HG02938 (cell line): ENCODE measurements around the gene MDM1.

Experiments
- ATAC-seq: cut with Tn5 transposase; IDR thresholded peaks from one replicate; pipeline ENCODE4 v1.9.1; 2021; ENCODE audit warnings: mild to moderate bottlenecking, moderate library complexity; ENCODE audit not compliant: unreplicated experiment

The MDM1 gene, protein sequence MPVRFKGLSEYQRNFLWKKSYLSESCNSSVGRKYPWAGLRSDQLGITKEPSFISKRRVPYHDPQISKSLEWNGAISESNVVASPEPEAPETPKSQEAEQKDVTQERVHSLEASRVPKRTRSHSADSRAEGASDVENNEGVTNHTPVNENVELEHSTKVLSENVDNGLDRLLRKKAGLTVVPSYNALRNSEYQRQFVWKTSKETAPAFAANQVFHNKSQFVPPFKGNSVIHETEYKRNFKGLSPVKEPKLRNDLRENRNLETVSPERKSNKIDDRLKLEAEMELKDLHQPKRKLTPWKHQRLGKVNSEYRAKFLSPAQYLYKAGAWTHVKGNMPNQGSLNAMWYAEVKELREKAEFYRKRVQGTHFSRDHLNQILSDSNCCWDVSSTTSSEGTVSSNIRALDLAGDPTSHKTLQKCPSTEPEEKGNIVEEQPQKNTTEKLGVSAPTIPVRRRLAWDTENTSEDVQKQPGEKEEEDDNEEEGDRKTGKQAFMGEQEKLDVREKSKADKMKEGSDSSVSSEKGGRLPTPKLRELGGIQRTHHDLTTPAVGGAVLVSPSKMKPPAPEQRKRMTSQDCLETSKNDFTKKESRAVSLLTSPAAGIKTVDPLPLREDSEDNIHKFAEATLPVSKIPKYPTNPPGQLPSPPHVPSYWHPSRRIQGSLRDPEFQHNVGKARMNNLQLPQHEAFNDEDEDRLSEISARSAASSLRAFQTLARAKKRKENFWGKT

DNA sequence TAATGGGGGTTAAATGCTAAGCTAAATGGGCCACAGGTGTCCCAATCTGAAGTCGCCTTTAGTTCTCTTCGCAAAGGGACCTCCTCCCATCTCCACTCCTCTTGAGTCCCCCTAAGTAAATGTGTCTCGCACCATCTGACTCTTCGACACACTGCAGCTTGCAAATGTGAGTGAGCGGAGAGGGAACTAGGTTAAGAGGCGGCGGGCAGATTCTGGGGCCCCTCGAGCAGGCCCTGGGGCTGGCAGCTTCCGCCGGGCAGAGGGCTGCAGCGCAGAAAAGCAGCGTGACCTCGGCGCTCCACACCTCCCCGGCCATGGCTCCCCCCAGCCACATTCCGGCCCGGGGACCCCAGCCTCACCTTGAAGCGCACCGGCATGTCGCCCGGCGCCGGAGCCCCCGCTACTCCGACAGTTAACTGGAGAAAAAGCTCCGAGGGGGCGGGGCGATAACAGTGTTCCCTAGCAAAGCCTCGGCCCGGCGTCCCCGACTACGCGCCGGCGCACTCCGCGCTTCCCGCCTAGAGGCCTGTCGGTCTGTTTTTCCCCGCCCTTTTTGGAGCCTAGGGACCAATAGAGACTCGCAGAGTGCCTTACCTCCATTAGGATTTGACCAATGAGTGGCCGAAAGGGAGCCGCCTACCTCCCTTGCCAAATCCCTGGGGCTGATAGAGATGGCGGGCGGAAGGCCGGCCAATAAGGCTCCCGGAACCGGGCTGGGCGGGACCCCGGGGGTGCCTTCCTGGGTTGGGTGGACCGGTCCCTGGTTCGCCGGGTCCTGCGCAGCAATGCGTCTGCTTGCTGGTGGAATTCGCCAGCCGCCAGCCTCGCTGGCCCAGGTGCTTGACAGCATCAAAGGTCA, at the start of gene MDM1:
TSS of gene MDM1 (minus strand) at position 494 of the 859 bp plus-strand sequence. CDS start at position 377, 117 bp downstream.
- ATAC-seq, result peak; percentile 99

DNA sequence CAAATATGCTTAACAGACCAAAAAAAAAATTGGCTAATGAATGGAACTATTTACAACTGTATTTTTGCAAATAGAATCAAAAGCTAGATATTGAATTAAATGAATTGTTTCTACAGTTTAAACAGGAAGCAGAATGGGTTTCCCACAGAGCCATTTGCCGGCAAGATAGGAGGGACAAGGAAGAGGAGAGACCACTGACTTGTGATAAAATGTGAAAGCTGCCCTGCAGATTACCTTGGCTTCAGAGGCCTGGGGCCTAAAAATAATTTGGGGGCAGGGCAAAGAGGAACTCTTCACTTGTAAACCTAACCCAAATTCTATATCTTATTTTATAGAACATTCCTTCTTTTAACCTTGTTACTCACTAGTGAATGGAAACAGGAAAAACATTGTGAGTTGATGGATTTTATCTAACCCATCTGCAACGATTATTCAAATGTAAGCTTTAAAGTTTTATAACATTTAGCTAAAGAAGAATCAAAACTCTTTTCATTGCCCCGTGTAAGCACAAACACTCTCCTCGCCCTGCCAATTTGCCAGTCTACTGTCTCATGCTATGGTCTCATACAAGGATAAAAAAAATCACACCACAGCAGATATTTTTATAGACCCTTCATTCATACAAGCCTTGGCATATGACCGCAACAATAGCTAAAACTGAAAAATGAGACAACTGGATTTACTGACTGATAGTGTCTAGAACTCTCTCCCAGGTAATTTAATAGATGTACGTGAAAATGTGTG, 49.5 kb upstream of the MDM1 start:
- ATAC-seq, result no peak

DNA sequence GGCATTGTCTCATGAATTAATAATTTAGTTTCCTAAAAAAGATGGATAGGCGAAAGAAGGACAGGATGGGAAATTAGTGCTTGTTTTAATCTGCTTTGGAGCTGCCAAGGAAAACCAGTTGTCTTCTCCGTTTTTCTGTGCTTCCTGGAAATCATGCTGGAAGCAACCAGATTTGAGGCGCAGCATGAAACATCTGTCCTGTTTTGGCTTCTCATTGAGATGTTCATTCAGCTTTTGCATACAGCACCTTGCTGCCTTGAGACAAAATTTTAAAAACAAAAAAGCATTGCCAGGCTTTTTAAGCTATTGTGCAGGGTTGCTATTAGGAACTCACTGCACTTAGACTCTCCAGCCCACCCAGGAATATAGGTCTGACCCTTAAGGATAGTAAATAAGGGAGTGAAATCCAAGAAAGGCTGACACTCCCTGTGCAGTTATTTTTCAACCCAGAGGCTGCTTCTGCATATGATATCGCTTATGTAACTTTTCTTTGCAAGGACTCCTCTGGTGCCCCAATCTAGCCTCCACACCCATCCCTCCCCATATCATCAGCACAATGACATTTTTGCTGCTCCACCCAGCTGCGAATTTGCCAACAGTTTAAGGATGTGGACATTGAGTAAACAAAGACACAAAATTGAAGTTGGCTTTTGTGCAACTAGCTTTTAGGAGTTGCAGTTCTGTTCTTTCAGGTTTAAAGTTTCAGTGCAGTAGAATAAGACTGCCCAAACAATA, 46.9 kb upstream of the MDM1 start:
- ATAC-seq, result no peak

DNA sequence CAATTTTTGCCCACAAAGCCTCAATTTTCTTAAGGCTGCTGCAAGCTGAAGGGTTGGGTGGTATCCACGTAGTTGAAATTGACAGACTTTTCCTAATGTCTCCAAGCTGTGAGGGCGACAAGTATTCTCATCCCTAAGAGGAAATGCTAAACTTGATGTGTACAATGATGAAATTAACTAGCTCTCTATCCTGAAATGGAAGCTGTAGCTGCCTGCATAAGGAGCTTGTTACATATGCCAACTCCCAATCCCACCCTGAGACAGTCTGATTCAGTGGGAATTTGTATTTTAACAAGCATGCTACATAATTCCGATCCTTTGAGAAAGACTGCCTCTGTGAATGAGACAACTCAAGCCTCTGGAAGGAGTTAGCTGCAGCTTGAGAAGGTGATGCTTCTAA, 45.7 kb upstream of the MDM1 start:
- ATAC-seq, result no peak

DNA sequence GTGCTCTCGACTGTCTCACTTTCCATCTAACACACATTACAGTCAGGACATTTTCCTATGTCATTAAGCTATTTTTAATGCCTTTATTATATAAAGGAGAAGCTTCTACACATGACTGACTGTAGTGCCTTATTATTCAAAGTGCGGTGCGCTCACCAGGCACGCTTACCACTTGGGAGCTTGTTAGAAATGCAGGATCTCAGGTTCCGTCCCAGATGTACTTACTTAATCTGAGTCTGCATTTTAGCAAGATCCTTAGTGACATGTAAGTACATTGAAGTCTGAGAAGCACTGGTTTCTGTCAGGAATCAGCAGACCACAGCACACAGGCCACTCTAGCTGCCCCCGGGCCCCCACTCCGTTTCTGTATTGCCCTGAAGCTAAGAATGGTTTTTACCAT, 44.7 kb upstream of the MDM1 start:
- no peak for ATAC-seq

DNA sequence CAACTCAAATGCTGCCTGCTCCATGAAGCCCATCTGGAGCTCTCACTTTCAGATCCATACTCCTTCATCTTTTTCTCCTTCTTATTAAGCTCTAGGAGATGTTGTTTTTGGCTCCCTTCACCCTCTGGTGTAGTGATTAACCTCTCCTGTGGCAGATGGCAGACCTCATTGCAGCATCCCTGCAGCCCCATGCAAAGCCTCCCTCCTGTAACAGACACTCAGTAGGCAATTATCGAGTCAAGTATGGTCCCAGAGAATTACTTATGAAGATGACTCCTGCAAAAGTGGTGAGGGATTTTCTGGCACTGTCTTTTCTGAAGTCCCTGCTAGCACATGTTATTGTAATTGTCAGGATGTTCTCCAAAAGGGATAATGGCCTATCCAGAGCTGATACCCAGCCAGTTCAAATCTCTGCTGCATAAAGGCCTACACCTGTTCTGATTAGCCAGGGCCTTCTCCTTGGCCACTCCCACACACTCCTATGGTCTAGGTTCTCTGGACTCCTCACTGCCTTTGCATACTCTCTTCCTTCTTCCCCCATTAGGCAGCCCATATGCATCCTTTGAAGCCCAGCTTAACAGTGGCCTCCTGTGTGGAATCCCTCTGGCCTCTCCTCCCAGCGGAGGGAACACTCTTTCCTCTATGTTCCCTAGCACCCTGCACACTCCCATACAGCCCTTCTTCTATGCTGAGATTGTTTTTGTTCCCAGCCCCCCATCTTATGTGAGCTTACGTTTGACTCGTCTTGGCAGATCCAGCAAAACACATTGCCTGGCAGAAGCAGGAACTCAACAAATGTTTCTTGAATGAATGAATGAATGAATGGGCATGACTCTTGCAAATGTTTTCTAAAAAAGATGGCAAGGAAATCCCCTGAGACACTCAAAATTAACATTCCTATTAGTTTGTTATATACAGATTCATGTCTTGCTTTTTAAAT, 43.9 kb upstream of the MDM1 start:
- no peak for ATAC-seq

DNA sequence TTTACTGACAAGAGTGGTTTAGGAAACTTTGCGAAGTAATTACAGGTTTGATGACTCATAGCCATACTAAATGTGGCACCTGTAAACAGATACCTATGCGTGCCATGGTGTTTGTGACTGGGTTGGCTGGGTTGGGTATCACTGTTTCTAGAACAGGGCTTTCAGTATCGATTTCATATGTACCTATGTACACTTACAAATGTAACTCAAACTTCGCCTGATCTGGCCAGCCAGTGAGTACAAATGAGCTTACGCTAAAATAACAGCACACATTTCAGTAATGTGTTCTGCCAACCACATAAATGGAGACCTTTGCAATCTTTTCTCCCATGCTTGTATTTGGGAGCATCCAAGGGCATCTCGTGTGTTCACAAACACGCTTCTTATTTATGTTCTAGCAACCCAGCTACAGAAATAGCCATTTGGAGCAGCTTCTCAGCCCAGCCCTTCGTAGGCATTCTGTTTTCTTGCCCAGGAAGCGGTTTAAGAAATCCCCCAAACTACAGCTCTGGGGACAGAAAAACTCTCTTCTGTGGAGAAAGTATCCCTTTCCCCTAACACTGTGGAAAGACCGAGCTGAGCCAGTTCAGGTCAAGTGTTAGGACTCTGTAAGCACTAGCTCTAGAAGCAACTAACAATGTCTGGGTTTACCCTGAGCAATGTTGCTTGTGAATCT, 42.3 kb upstream of the MDM1 start:
- ATAC-seq, result peak; percentile 97

DNA sequence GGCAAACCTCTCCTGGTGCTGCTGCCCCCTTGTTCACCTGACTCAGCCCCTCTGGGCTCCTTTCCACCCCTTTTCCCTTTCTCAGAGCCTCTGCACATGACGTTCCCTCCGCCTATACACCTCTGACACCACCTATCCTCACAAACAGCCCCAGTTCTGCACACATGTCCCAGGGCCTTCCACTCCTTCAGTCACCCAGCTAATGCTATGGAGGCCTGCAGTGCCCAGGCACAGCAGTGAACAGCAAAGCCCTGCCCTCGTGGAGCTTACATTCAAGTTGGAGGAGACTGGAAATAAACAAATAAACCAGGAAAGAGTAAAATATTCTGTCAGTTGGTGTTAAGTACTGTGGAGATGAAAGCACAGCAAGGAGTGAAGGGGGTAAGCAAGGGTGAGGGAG, 38.5 kb upstream of the MDM1 start:
- ATAC-seq, result no peak

DNA sequence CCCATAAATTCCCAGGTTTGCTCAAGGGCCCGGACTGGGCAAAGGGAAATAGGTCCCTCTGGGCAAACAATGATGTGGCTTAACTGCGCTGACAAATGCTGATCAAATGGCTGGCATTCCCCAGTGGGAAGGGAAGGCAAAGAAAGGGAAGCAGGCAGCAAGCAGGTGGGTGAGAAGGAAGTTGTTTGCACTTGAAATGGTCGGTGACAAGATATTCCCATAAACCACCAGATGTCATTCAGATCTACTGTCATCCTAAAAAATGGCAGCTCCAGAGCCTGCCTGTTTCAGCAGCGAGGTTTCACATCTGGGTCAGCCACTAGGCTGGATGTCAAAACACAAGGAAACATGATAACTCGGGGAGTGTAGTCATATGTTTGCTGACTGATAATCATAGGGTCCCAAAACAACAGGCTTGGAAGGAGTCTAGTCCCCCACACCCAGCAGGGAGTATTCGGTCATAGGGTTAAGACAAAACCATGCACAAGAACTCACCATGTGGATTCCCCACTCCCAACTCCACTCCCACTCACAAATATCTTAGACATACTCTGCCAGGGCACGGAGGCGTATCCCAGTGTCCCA, 37.9 kb upstream of the MDM1 start:
- no peak for ATAC-seq

DNA sequence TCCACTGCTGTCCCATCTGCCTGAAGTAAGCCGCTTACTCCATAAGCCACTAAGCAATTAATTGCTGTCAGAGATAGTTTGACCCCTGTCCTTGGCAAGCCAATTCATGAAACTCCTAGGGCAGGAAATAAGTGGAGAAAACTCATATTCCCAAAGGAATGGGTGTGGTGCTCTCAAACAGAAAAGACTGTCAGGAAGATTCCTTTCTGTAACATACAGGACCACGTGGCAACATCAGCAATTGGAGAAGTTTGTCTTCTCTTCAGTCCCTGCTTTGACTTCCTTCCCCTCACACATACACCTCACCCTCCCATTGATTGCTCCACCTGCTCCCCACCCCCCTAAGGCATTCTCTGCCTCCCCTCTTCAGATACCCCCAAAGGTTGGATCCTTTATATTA, 36.2 kb upstream of the MDM1 start:
- ATAC-seq, result no peak

DNA sequence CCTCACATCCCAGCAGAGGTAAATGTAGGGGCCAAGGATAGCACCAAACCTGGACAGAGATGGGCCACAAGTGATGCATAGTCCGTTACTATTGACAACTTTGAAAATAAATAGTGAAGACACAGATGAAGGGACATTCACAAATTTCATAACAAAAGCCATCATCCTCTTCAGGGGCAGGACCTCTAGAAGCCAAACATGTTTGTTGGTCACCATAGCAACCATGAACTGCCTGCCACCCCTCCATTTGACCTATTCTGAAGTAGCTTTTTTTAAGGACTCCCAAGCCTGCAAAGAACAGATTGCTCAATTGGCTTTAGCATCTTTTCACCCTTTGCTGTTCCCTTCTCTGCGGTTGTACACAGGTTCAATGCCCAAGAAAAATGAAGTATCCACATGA, 35.7 kb upstream of the MDM1 start:
- no peak for ATAC-seq

DNA sequence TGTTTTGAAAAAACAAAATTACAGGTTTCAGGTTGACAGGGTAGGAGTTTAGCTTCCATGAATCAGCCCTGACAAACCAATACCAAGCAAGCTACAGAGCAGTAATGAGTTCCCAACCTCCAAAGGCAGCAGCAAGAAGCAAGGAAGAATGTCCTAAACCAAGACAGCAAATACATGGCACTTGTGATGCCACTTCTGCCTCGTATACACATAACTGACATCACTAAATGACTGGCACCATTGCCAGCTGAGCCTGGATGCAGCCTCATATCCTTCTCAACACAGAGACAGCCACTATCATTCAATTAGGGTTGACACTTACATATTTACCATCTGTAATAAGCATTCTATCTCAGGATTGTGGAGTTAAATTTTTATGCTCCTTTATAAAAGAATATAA, 35.0 kb upstream of the MDM1 start:
- no peak for ATAC-seq

DNA sequence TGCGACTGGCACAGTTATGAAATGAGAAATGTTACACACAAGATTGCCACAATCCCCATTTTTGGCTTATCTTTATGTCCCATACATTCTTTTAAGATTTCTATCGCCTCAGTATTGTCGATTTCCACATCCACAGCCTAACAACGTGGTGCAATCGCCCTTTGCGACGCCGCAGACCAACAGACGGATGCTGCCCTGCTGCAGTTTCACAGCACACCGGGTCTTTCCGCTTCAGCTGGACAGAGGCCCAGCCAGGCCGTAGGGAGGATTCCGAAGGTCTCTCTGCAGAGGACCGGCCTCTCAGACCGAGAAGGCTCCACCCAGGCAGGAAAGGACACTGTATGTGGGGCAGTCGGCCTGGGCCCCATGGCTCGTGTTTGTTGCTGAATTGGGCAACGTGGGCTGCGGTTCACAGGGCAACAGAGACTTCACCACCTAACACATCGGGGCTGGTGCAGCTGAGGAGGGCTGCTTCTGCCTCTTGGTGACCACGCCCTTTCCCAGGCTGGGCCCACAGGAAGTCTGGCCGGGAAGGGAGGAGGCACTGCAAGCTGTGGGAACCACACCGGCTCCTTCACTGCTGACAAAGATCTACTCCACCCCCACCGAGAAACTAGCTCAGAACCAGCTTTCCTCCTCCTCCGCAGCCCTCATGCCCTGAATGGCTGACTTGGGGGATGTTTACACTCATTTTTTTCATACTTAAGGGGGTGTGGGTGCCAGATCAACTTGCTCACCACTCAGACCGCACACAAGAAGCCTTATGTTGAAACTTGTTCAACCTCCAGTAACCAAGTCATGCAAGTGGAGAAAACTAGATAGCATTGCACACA, 32.9 kb upstream of the MDM1 start:
- ATAC-seq, result peak; percentile 82

DNA sequence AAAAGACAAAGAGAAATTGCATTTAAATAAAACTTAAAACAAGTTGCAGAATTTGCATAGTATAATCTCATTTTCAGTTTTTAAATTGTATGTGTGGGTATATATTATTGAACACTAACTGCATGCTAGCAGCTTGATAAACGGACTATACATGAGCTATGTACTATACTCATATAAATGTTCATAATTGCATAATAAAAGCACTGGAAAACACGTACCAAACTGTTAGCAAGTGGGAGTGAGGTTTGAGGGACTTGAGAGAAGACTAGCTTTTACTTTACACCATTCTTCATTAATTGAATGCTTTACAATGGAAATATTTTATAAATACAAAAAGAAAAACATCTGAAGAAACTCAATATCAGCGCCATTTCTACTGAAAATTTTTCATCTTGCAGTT, 32.2 kb upstream of the MDM1 start:
- ATAC-seq, result no peak

DNA sequence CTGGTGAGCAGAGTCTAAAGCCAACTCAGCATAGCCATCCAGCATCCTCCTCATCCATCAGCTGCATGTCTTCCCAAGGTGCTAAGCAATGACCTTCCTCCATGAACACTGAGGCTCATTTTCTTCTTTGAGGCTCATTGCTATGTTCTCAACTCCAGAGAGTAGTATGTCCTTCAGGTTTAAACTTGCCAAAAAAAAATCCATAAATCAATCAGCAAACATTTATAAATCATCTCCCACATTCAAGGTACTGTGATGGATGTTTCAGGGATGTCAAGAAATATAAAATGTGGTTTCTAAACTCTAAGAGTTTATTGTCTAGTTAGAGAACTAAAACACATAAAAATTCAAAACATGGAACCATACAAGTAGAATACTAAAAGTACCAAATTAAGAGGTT, 29.8 kb upstream of the MDM1 start:
- ATAC-seq, result no peak

DNA sequence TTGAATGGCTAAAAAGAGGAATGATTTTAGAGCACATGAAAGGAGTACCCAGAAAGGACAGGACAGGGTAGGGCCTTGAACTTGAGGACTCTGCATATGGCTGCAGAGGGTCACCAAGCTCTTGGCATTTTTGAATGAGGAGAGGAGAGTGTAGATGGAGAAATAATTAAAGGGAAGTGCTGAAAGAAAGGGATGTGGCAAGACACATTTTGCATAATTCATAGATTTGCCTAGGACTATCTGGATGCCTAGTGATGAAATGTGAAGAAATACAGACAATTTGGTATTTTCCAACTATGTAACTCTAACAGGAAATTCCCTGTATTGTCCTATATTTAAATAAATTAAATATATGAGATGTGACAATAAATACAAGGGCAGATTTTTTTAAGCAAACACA, 27.5 kb upstream of the MDM1 start:
- no peak for ATAC-seq
